Midbrain (tissue), 1 donor: Measurements from ENCODE around the gene ABCA12.
"Not testable (repeated sequence)": the region's sequence is repeated elsewhere in the genome, so short reads cannot be mapped to it uniquely, and the experiment has no call there.

Experiments
- DNase-seq: peaks from one replicate; lab custom pipeline; 2025; lab: John Stamatoyannopoulos, UW

ABCA12 gene, protein sequence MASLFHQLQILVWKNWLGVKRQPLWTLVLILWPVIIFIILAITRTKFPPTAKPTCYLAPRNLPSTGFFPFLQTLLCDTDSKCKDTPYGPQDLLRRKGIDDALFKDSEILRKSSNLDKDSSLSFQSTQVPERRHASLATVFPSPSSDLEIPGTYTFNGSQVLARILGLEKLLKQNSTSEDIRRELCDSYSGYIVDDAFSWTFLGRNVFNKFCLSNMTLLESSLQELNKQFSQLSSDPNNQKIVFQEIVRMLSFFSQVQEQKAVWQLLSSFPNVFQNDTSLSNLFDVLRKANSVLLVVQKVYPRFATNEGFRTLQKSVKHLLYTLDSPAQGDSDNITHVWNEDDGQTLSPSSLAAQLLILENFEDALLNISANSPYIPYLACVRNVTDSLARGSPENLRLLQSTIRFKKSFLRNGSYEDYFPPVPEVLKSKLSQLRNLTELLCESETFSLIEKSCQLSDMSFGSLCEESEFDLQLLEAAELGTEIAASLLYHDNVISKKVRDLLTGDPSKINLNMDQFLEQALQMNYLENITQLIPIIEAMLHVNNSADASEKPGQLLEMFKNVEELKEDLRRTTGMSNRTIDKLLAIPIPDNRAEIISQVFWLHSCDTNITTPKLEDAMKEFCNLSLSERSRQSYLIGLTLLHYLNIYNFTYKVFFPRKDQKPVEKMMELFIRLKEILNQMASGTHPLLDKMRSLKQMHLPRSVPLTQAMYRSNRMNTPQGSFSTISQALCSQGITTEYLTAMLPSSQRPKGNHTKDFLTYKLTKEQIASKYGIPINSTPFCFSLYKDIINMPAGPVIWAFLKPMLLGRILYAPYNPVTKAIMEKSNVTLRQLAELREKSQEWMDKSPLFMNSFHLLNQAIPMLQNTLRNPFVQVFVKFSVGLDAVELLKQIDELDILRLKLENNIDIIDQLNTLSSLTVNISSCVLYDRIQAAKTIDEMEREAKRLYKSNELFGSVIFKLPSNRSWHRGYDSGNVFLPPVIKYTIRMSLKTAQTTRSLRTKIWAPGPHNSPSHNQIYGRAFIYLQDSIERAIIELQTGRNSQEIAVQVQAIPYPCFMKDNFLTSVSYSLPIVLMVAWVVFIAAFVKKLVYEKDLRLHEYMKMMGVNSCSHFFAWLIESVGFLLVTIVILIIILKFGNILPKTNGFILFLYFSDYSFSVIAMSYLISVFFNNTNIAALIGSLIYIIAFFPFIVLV (N-terminal part only)

GRCh38 chr2:215138479-215138878, at the start of gene ABCA12:
ABCA12 (minus strand) TSS chr2:215138626; CDS start chr2:215138208, 418 bp downstream.
- DNase-seq = no peak

DNA sequence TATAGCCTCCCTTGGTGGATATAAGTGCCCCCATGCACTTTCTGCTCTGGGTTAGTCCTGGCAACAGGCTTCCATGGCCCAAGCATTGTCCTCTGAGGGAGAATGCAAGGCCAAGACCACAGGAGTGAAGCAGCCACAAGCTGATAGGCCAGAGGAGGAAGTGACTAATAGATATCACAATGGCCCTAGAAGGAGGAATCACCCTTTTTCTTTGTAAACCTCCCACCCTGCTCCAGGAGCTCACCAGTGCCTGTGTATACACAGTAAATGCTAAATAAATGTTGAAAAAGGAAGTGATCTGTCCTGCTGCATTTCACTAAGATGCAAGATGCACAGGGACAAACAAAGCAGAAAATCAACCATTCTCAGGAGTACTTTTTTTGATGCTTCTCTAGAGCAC, 49.7 kb upstream of the ABCA12 start:
- no peak for DNase-seq

DNA sequence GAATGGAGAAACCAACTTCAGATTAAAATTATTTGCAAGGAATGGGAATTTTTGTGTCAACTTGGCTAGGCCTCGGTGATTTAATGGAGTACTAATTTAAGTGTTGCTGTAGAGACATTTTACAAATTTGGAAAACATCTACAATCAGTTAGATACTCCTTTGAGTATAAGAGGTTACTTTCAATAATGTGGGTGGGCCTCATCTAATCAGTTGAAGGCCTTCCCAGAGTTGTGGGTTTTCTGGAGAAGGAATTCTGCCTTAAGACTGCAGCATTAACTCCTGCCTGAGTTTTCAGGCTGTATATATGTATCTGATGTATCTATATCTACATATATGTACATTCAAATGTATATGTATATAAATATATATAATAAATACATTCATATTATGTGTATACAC, 47.6 kb upstream of the ABCA12 start:
- DNase-seq = no peak

GRCh38 chr2:215178121-215178520, 39.7 kb upstream of the ABCA12 start:
- no peak for DNase-seq

DNA sequence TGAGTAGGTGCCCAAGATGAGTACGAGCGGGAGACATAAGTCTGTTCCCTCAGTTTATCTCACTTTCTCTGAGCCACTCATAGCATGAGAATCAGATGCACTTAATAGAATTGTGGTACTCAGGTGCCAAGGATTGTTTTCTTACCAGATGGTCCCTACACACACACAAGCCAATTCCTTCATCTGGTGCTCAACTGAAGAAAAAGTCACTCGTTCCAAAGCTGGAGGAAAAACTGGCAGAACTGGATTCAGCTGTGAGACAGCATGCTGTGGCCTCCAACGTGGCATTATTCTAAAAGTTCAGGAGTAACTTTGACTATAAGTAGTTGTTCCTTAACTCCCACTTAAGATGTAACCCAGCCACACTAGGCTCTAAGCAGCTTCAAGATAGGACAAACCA, 33.4 kb upstream of the ABCA12 start:
- no peak for DNase-seq

DNA sequence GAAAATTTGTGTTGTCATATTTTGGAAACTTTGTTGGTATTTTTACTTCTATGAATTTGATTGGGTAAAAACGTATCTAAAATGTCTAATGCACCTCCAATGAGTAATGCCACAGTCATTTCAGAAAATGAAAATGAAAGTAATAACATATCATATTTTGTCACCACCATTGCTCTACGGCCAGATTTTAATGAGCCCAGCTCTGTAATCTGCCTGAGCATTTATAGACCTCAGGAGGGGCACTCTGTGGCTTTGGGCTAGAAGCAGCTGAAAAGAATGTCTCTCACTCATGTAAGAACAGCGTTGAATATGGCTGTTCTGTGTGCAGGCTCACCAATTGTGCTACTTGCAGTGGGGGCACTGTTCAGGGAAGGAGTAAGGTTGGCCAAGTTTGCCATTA, 32.7 kb upstream of the ABCA12 start:
- DNase-seq = no peak

GRCh38 chr2:215166505-215166904, 28.1 kb upstream of the ABCA12 start:
- DNase-seq = not testable (repeated sequence)

GRCh38 chr2:215163319-215163718, 24.9 kb upstream of the ABCA12 start:
- not testable (repeated sequence) for DNase-seq

DNA sequence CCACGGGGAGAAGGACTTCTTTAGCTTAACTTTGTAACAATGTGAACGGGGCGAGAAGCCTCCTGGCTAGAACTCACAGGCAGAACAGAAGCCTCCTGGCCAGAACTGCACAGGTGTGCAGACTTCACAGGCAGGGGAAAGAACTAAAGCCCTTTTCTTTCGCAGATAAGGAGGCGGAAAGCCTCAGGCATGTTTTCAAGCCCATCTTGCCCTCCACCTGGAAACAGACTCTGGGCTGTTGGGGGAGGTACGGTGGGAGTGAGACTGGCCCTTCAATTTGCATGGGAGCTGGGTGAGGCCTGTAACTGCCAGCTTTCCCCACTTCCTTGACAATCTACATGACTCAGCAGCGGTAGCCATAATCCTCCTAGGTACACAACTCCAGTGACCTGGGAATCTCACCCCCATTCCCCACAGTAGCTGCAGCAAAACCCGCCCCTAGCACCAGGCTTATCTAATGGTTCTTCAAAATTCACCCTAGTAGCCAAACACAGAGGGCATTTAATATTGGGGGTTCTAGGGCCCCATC, 22.9 kb upstream of the ABCA12 start:
- DNase-seq = no peak

DNA sequence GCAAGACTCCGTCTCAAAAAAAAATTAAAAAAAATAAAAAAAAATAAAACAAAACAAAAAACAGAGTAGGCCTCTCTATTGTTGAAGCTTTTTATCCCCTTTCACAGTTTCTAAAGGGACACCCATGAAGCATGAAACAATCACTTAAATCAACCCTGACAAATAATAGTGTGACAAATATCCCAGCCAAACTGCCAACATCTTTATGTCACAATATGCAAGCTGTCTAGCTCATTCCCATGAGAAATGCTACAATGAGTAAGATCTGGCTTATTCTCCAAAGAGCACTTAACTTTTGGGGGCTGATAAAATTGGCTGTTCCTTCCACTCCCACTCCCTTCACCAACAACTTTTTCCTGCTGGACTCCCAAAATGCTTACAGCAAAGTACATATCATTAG, 21.7 kb upstream of the ABCA12 start:
- no peak for DNase-seq

- no peak for DNase-seq
These were observed 18.0 kb upstream of the ABCA12 start for GRCh38 chr2:215156453-215156852.

GRCh38 chr2:215149894-215150293, 11.5 kb upstream of the ABCA12 start:
- DNase-seq = no peak

DNA sequence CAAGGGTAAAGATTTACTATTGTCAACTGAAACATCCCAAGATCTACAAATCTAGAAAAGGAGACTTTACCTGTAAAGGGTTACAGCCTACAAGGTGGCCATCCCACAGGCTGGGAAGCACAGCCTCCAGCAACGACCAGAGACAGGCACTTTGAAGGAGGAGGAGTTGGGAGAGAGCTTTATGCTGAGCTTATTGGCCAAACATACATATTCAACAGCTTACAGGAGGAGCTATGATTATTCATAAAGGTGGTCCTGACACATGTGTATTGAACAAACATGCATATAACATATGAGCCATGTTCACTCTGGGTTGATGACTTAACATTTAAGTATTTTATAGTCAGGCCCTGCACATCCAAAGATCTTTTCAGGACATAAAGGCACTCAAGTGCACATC, 11.1 kb upstream of the ABCA12 start:
- no peak for DNase-seq

DNA sequence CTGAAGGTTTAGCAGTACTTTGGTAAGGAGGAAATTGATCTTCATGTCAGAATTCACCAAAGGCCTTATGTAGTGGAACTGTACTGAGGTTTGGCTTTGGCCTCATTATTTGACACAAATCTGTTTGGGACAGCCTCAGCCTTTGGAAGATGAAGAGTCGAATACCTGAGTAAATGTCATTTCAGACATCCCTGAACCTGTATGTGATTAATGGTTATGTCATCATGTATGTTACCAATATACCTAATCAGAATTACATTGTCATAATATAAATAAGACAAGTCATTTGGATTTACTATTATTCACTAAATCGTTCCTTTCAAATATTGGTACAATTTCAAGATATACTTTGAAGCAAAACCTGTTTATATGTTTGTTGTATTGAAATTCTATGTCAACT, 10.6 kb upstream of the ABCA12 start:
- no peak for DNase-seq

- no peak for DNase-seq
These were observed 7.2 kb upstream of the ABCA12 start for GRCh38 chr2:215145611-215146010.

DNA sequence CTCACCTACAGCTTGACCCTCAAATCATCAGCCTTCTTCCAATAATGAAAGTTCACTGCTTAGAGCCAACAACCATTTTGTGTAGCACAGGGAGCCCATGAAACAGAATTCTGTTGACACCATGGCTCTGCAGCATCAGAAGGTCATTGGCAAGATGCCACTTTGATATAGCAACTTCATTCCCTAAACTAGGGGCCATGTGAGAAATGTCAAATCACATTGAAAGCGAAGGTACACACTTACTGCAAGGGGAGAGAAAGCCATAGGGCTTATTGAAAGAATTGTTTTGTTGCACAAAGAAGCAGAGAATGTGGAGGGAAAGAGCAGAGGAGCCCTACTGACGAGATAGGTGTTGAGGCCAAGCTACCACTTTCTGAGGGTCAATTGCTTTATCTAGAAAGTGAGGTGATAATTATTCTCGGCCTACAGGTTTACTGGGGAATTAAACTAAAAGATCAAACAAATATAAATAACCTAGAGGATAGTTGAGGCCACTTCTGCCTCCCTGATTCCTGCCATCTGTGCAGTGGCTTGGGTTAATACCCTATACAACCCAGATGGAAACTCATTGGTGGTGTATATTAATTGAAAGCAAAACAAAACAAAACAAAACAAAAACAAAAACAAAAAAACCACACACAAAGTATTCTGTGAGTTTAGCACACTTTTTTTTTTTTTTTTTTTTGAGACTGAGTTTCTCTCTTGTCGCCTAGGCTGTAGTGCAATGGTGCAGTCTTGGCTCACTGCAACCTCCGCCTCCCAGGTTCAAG, 5.9 kb upstream of the ABCA12 start:
- DNase-seq = no peak

DNA sequence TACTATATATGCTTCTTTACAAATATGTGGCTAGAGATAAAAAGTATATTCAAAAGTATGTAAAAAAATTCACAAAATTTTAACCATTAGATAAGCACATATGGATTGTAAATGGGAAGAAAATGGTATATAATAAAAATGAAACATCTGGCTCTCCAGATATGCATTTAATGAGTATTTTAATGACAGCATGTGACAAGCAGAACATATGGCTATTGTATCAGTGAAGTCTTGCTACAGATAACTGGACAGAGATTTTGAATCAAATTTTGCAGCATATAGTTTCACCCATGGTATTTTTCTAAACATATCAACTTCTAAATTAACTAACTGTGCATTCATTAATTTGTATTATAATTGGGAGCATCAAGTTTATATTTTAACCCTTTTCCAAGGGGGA, 5.0 kb upstream of the ABCA12 start:
- no peak for DNase-seq

DNA sequence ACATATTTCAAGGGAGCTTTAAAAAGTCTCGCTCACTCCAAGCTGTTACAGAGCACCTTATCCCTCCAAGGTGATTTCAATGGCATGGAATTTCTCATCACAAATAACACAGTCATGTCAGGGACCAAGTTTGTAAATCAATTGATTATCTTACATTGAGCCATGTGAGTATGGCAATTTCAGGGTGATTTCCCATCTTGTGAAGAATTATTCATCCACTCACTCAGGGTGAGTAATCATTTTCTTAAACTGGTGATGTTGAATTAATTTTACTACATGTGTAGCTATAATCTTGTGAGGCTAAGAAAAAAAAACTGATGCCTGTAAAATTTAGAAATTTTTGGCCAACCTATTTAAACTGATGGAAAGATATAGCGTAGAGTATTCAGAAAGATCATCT, 3.3 kb upstream of the ABCA12 start:
- no peak for DNase-seq

GRCh38 chr2:215140166-215140707, 1.8 kb upstream of the ABCA12 start:
- no peak for DNase-seq

GRCh38 chr2:215137741-215138340, 585 bp downstream of the ABCA12 start:
- no peak for DNase-seq

DNA sequence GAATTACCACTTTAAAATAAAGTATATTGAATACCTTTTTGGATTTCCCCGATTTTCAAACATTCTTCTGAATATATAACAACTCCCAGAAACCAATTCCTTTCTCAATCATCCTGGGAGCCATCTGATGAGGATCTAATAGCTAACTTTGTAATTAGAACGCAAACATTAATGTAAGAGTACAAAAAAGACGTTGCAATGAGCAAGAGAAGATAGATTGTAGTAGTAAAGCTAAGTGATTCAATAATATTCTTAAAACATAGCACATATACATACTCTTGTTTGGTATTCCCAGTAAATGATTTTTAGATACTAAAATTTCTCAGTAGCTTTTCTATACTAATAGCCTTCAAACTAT, 1.1 kb downstream of the ABCA12 start:
- no peak for DNase-seq
